NT2/D1 (cell line): Measurements from ENCODE around the gene ACTA2.

Source experiments
- DNase-seq: peaks from one replicate; pipeline ENCODE4 v3.0.0-alpha.2; 2011; ENCODE audit warnings: low read depth, low spot score
- H3K27me3 ChIP-seq: 2 replicates; pipeline ENCODE4 v1.6.0; 2011; ENCODE audit warnings: mild to moderate bottlenecking; ENCODE audit not compliant: insufficient read length, insufficient read depth
- H3K36me3 ChIP-seq: 2 replicates; pipeline ENCODE4 v1.6.1; 2011; ENCODE audit warnings: mild to moderate bottlenecking, low read length, mixed read lengths; ENCODE audit not compliant: insufficient read depth, insufficient read length
- H3K4me1 ChIP-seq: 2 replicates; pipeline ENCODE4 v1.5.1; 2011; ENCODE audit not compliant: insufficient read depth, insufficient read length
- H3K4me3 ChIP-seq: 2 replicates; pipeline ENCODE4 v1.5.1; 2011; ENCODE audit warnings: low read depth; ENCODE audit not compliant: insufficient read length
- H3K9ac ChIP-seq: 2 replicates; pipeline ENCODE4 v1.6.0; 2011; ENCODE audit warnings: low read depth; ENCODE audit not compliant: insufficient read length
- H3K9me3 ChIP-seq: 2 replicates; pipeline ENCODE4 v1.5.1; 2011; ENCODE audit warnings: mild to moderate bottlenecking, low read length; ENCODE audit not compliant: insufficient read depth
- SUZ12 ChIP-seq: IDR thresholded peaks from 2 replicates; pipeline ENCODE4 v1.6.1; 2011; ENCODE audit not compliant: insufficient read length, insufficient read depth; ENCODE audit errors: extremely low read depth
- YY1 ChIP-seq: IDR thresholded peaks from 2 replicates; pipeline ENCODE4 v1.6.1; 2011; ENCODE audit not compliant: insufficient read length, insufficient read depth
- ZNF274 ChIP-seq: IDR thresholded peaks from 2 replicates; pipeline ENCODE4 v1.6.1; 2011; ENCODE audit warnings: mild to moderate bottlenecking, low read depth, low read length

The ACTA2 gene

DNA sequence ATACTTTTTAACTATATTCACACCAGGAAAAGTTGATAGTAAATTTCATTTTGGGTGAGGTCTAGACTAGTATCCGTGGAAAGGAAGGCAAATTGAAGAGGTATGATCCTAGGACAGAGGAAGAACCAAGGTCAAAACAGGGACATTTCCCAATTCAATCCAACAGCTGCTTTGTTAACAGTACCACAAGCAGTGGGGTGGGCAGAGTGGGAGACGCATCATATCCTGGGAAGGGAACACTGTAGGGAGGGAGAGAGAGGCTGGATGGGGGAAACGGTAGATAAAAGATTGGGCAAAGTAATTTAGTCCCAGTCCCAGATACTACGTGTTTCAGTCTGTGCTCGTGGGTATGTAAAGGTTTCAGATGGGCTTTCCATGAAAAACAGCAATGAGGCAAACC is 28.9 kb upstream of the ACTA2 start:
- H3K4me3 ChIP-seq = no peak overlapping the region
- no peak overlapping the region for H3K9ac ChIP-seq
- no peak for DNase-seq
- no peaks in the 10 kb centered on the region for H3K4me1 ChIP-seq
- H3K9me3 ChIP-seq = no peaks in the 10 kb centered on the region
- H3K27me3 ChIP-seq = no peaks in the 10 kb centered on the region
- TF ChIP-seq YY1 = no peak
- TF ChIP-seq ZNF274 = no peak
- TF ChIP-seq SUZ12 = no peak
- no peaks in the 10 kb centered on the region for H3K36me3 ChIP-seq

DNA sequence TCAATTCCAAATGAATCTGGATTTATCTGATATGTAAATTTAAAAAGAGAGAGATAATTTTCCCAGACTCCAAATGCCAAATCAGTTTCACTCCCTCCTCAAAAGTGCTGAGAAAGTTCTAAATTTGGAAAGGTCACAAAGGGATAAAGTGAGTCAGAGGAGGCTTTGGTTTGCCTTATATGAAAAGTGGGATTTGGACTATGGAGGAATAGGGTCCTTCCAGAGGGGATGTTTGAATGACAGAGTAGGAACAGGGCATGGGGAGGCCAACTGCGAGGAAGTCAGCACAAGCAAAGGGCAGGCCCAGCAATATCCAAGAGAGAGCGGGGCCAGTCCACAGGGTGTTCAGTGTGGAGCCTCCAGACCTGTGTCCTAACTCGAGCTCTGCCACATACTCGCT is 28.2 kb upstream of the ACTA2 start:
- DNase-seq = no peak
- no peak overlapping the region for H3K9ac ChIP-seq
- H3K27me3 ChIP-seq = no peaks in the 10 kb centered on the region
- no peak overlapping the region for H3K4me3 ChIP-seq
- H3K36me3 ChIP-seq = no peaks in the 10 kb centered on the region
- TF ChIP-seq YY1 = no peak
- no peak for TF ChIP-seq ZNF274
- TF ChIP-seq SUZ12 = no peak
- H3K9me3 ChIP-seq = no peaks in the 10 kb centered on the region
- H3K4me1 ChIP-seq = no peaks in the 10 kb centered on the region

DNA sequence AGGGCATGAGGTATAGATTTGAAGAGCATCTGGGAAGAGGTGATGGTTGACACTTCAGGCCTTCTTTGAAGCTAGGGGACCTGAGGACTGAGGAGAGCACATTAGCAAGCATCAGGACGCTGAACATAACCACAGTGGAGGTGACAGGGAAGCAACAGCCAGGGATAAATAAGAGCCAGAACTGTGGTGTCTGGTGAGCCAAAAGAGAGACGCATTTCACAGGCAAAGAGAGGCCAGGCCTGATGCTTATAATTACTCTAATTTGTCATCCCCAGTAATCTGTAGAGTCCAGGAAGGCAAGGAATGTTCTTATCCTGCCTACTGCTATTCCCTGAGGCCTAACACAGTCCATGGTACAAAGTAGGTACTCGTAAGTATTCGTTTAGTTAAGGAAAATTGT is 27.7 kb upstream of the ACTA2 start:
- Histone ChIP-seq H3K9me3 (no peaks in the 10 kb centered on the region), H3K4me3 (no peak overlapping the region), H3K27me3 (no peaks in the 10 kb centered on the region), H3K36me3 (no peaks in the 10 kb centered on the region), H3K4me1 (no peaks in the 10 kb centered on the region), H3K9ac (no peak overlapping the region)
- DNase-seq = no peak
- TF ChIP-seq YY1 = no peak
- TF ChIP-seq SUZ12 = no peak
- no peak for TF ChIP-seq ZNF274

DNA sequence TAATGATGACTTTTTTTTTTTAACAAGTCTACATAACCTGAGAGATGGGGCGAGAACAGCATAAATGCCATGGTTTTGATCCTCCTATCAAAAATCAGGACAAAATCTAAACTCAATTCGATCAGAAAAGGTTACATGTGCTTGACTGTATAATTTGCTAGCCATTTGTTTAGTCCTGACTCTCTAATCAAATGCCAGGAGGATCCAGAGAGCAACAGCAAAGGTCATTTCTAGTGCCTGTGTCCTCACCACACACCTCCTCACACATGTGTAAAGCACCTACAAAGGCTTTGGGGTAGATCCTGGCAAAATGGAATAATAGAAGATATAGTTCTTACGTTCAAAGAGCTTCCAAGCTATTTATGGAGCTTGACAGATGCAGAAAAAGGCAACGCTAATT is 27.0 kb upstream of the ACTA2 start:
- TF ChIP-seq YY1 (no peak), SUZ12 (no peak), ZNF274 (no peak)
- no peak overlapping the region for H3K9ac ChIP-seq
- no peaks in the 10 kb centered on the region for H3K9me3 ChIP-seq

DNA sequence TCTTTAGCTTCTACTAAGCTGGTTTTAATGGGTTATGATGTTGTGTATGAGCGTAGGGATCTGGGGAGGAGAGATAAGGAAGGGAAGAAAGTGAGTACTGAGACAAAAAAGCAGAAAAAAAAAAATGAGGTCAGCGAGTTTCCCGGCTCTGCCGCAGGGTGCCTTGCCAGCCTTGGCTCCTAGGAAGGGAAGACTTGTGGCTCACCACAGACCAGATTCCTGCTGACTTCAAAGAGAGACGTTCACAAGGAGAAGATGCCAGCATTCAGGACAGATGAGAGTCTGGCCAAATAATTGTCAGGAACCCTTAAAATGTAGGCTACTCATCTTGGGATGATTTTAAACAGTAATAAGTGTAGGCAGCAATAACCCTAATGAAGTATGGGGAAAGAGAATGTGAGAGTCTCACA is 26.6 kb upstream of the ACTA2 start:
- no peak for DNase-seq
- H3K4me1 ChIP-seq = no peaks in the 10 kb centered on the region

More for the DNA sequence above, 27.0 kb upstream of the ACTA2 start:
- H3K4me1 ChIP-seq = no peaks in the 10 kb centered on the region
- no peak for DNase-seq
- H3K36me3 ChIP-seq = no peaks in the 10 kb centered on the region
- H3K27me3 ChIP-seq = no peaks in the 10 kb centered on the region
- no peak overlapping the region for H3K4me3 ChIP-seq

DNA sequence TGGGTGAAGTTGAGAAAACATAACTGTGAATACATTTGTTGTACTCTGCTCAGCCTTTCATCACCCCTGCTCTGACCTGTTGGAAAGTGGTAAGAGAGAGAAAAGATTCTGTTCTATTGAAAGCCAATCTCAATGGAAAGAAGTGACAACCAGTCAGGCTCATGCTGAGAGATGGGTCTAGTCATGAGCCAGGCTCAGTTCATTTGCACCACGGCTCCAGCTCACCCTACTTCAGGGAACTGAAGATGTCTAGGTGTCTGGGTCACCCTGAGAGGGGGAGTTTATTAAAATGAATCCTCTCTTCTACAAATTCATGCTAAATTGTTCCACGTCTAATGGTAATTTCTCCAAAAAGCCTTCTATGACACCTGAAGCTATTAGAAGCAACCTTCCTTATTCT is 25.9 kb upstream of the ACTA2 start:
- Histone ChIP-seq H3K27me3 (no peaks in the 10 kb centered on the region), H3K9ac (no peak overlapping the region), H3K9me3 (no peaks in the 10 kb centered on the region), H3K36me3 (no peaks in the 10 kb centered on the region), H3K4me3 (no peak overlapping the region), H3K4me1 (no peaks in the 10 kb centered on the region)
- no peak for DNase-seq
- TF ChIP-seq SUZ12 (no peak), ZNF274 (no peak), YY1 (no peak)

More for the DNA sequence above, 26.6 kb upstream of the ACTA2 start:
- no peak for TF ChIP-seq ZNF274
- no peak for TF ChIP-seq YY1
- no peak for TF ChIP-seq SUZ12
- no peaks in the 10 kb centered on the region for H3K9me3 ChIP-seq
- no peak overlapping the region for H3K4me3 ChIP-seq
- no peak overlapping the region for H3K9ac ChIP-seq
- no peaks in the 10 kb centered on the region for H3K27me3 ChIP-seq
- no peaks in the 10 kb centered on the region for H3K36me3 ChIP-seq

DNA sequence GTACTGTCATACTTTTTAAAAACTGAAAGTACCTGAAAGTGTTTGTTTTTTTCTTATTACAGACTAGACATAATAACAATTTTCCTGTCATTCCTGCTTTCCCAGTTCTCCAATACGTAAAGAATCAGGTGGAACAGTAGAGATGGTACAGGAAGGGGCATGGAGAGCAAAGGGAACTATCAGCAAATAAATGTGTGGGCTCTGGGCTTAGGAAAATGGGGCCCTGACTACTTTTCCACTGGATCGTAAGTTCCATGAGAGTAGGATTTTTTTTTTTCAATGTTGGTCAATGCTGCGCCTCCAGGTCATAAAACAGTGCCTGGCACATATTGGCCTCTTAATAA is 22.8 kb upstream of the ACTA2 start:
- H3K36me3 ChIP-seq = no peaks in the 10 kb centered on the region
- no peak overlapping the region for H3K4me3 ChIP-seq
- no peaks in the 10 kb centered on the region for H3K9me3 ChIP-seq
- H3K4me1 ChIP-seq = no peaks in the 10 kb centered on the region
- TF ChIP-seq YY1 (no peak), SUZ12 (no peak), ZNF274 (no peak)
- H3K9ac ChIP-seq = no peak overlapping the region
- no peak for DNase-seq
- H3K27me3 ChIP-seq = no peaks in the 10 kb centered on the region
